HFFc6 (cell line): ENCODE measurements around the gene IL17D. TPM values are rescaled to one million over a fixed set of nuclear protein-coding genes. Genes with fewer than 3 reads are reported as not detected.
"Not testable (repeated sequence)": the region's sequence is repeated elsewhere in the genome, so short reads cannot be mapped to it uniquely, and the experiment has no call there.

Experiments
- DNase-seq: peaks from one replicate; pipeline ENCODE4 v3.0.0-alpha.2; 2018
- H3K27ac Mint-ChIP-seq: 2 replicates; pipeline ENCODE4 v1.8.0; 2020; ENCODE audit warnings: mild to moderate bottlenecking, mixed read lengths
- H3K27me3 Mint-ChIP-seq: 2 replicates; pipeline ENCODE4 v1.8.0; 2021; ENCODE audit warnings: mild to moderate bottlenecking, moderate library complexity, mixed read lengths; ENCODE audit not compliant: insufficient read depth
- H3K36me3 Mint-ChIP-seq: 2 replicates; pipeline ENCODE4 v1.8.0; 2021; ENCODE audit warnings: low read depth, mixed read lengths
- H3K4me1 Mint-ChIP-seq: 2 replicates; pipeline ENCODE4 v1.8.0; 2020; ENCODE audit warnings: low read depth, mixed read lengths
- H3K4me3 Mint-ChIP-seq: 2 replicates; pipeline ENCODE4 v1.8.0; 2020; ENCODE audit warnings: mild to moderate bottlenecking, moderate library complexity, mixed read lengths
- H3K9me3 Mint-ChIP-seq: 2 replicates; pipeline ENCODE4 v1.8.0; 2020; ENCODE audit warnings: mild to moderate bottlenecking, mixed read lengths
- CTCF ChIP-seq: fragments of 200-600 bp; sonication (generic); IDR thresholded peaks from 2 replicates; pipeline ENCODE4 v1.5.0; 2021; ENCODE audit warnings: antibody characterized with exemption, mild to moderate bottlenecking
- total RNA-seq, 6 experiments: library from RNA; stranded (reverse); fragmentation: NEBNext Ultra II Directional; extraction: Animal tissue kit (Norgen Biotek cat#: 25700); gene quantifications; 2 replicates in 1 of 6; 3 replicates in 5 of 6; pipeline ENCODE4 v1.2.3, GENCODE V29; 2021

The IL17D gene
- total RNA-seq, 6 experiments from 2014 or later: 0.28 to 0.99 (median 0.61) TPM

- Mint-ChIP-seq H3K9me3 (no peaks in the 10 kb centered on the region), H3K36me3 (no peaks in the 10 kb centered on the region), H3K27ac (no peak overlapping the region), H3K4me1 (peaks cover 7% of the 10 kb centered on the region), H3K27me3 (peaks cover 2% of the 10 kb centered on the region; the same call in 1 of the 2 replicates), H3K4me3 (no peak overlapping the region)
- DNase-seq: no peak
- TF ChIP-seq CTCF: no peak
Observed at GRCh38 chr13:20676213-20676612, 27.3 kb upstream of the IL17D start.

GRCh38 chr13:20678606-20679005 is 24.9 kb upstream of the IL17D start:
- not testable (repeated sequence) for H3K4me3 Mint-ChIP-seq, H3K27ac Mint-ChIP-seq, H3K36me3 Mint-ChIP-seq, H3K27me3 Mint-ChIP-seq, H3K9me3 Mint-ChIP-seq, DNase-seq
- H3K4me1 Mint-ChIP-seq: peaks cover 21% of the 10 kb centered on the region

- Mint-ChIP-seq H3K4me3 (no peak overlapping the region), H3K27me3 (peaks cover 2% of the 10 kb centered on the region), H3K36me3 (no peaks in the 10 kb centered on the region), H3K27ac (no peak overlapping the region), H3K9me3 (no peaks in the 10 kb centered on the region), H3K4me1 (peaks cover 21% of the 10 kb centered on the region)
- no peak for TF ChIP-seq CTCF
- no peak for DNase-seq
Observed at GRCh38 chr13:20679879-20680278, 23.6 kb upstream of the IL17D start.

- H3K27ac Mint-ChIP-seq: no peak overlapping the region
- no peak overlapping the region for H3K4me3 Mint-ChIP-seq
- no peak for DNase-seq
- no peak for TF ChIP-seq CTCF
- H3K27me3 Mint-ChIP-seq: peaks cover 2% of the 10 kb centered on the region
- no peaks in the 10 kb centered on the region for H3K9me3 Mint-ChIP-seq
- H3K4me1 Mint-ChIP-seq: peaks cover 21% of the 10 kb centered on the region
- no peaks in the 10 kb centered on the region for H3K36me3 Mint-ChIP-seq
Observed at GRCh38 chr13:20680416-20681080, 23.0 kb upstream of the IL17D start.

- H3K9me3 Mint-ChIP-seq: not testable (repeated sequence)
Observed at GRCh38 chr13:20681481-20681880, 22.0 kb upstream of the IL17D start.

GRCh38 chr13:20682061-20682460 is 21.4 kb upstream of the IL17D start:
- Mint-ChIP-seq H3K9me3 (no peaks in the 10 kb centered on the region), H3K27me3 (peaks cover 2% of the 10 kb centered on the region), H3K4me1 (peaks cover 32% of the 10 kb centered on the region), H3K4me3 (no peak overlapping the region), H3K36me3 (no peaks in the 10 kb centered on the region), H3K27ac (no peak overlapping the region)
- TF ChIP-seq CTCF: no peak
- no peak for DNase-seq

More at GRCh38 chr13:20681481-20681880, 22.0 kb upstream of the IL17D start:
- 0 out of 2 replicates have a peak overlapping the region, but pooled peaks have one; percentile 9 for H3K27ac Mint-ChIP-seq
- H3K4me3 Mint-ChIP-seq: peak overlapping the region; percentile 48; the same call in 1 of the 2 replicates
- peak; percentile 61 for DNase-seq
- not testable (repeated sequence) for H3K36me3 Mint-ChIP-seq, H3K27me3 Mint-ChIP-seq
- H3K4me1 Mint-ChIP-seq: peaks cover 27% of the 10 kb centered on the region
